ENCODE measurements around the gene CCDC7. TPM values are rescaled to one million over a fixed set of nuclear protein-coding genes. Genes with fewer than 3 reads are reported as not detected.
"Not testable (repeated sequence)": the region's sequence is repeated elsewhere in the genome, so short reads cannot be mapped to it uniquely, and the experiment has no call there.

CCDC7 gene
- total and polyA plus RNA-seq, 4 donors = 3.5 to 84.1 (median 26.3) TPM

GRCh38 chr10:32731527-32731926 is 285.6 kb downstream of the CCDC7 start:
- Histone ChIP-seq H3K27me3 (ENCODE audit: control insufficient read depth, insufficient read depth, low read length) (no peaks in the 10 kb centered on the region), H3K4me3 (ENCODE audit: low read depth, low read length) (no peak overlapping the region), H3K9me3 (ENCODE audit: control insufficient read depth, insufficient read depth, low read length) (no peaks in the 10 kb centered on the region), H3K4me1 (ENCODE audit: control insufficient read depth, insufficient read depth, low read length) (no peaks in the 10 kb centered on the region), H3K27ac (ENCODE audit: low read depth, low read length) (no peak overlapping the region), H3K36me3 (ENCODE audit: control insufficient read depth, insufficient read depth, low read length) (no peaks in the 10 kb centered on the region)
- 96% methylated on average over 4 of the region's 9 CpGs for WGBS (ENCODE audit: insufficient coverage)
- no peak for DNase-seq (ENCODE audit: low read depth in 4 of 6, low spot score in 6 of 6)

GRCh38 chr10:32738958-32739357 is 293.0 kb downstream of the CCDC7 start:
- DNase-seq (ENCODE audit: low read depth in 4 of 6, low spot score in 6 of 6) = no peak
- whole genome bisulfite sequencing (ENCODE audit: insufficient coverage) = no CpG with 5 or more reads among the region's 3 CpGs
- H3K27ac ChIP-seq (ENCODE audit: low read depth, low read length) = no peak overlapping the region
- no peaks in the 10 kb centered on the region for H3K4me1 ChIP-seq (ENCODE audit: control insufficient read depth, insufficient read depth, low read length)
- H3K36me3 ChIP-seq (ENCODE audit: control insufficient read depth, insufficient read depth, low read length) = no peaks in the 10 kb centered on the region
- H3K27me3 ChIP-seq (ENCODE audit: control insufficient read depth, insufficient read depth, low read length) = no peaks in the 10 kb centered on the region
- H3K9me3 ChIP-seq (ENCODE audit: control insufficient read depth, insufficient read depth, low read length) = peaks cover 2% of the 10 kb centered on the region
- H3K4me3 ChIP-seq (ENCODE audit: low read depth, low read length) = no peak overlapping the region

GRCh38 chr10:32744321-32744720 is 298.4 kb downstream of the CCDC7 start:
- H3K9me3 ChIP-seq (ENCODE audit: control insufficient read depth, insufficient read depth, low read length) = peaks cover 5% of the 10 kb centered on the region
- H3K27me3 ChIP-seq (ENCODE audit: control insufficient read depth, insufficient read depth, low read length) = no peaks in the 10 kb centered on the region
- peaks cover 8% of the 10 kb centered on the region for H3K36me3 ChIP-seq (ENCODE audit: control insufficient read depth, insufficient read depth, low read length)
- no peak overlapping the region for H3K27ac ChIP-seq (ENCODE audit: low read depth, low read length)
- H3K4me3 ChIP-seq (ENCODE audit: low read depth, low read length) = no peak overlapping the region
- H3K4me1 ChIP-seq (ENCODE audit: control insufficient read depth, insufficient read depth, low read length) = no peaks in the 10 kb centered on the region
- WGBS (ENCODE audit: insufficient coverage) = no CpG with 5 or more reads among the region's 1 CpG
- no peak for DNase-seq (ENCODE audit: low read depth in 4 of 6, low spot score in 6 of 6)

GRCh38 chr10:32746869-32747268 is 300.9 kb downstream of the CCDC7 start:
- H3K4me1 ChIP-seq (ENCODE audit: control insufficient read depth, insufficient read depth, low read length) = no peaks in the 10 kb centered on the region
- peaks cover 8% of the 10 kb centered on the region for H3K36me3 ChIP-seq (ENCODE audit: control insufficient read depth, insufficient read depth, low read length)
- no peaks in the 10 kb centered on the region for H3K27me3 ChIP-seq (ENCODE audit: control insufficient read depth, insufficient read depth, low read length)
- WGBS (ENCODE audit: insufficient coverage) = 91% methylated on average over 3 of the region's 3 CpGs
- H3K4me3 ChIP-seq (ENCODE audit: low read depth, low read length) = no peak overlapping the region
- no peak overlapping the region for H3K27ac ChIP-seq (ENCODE audit: low read depth, low read length)
- H3K9me3 ChIP-seq (ENCODE audit: control insufficient read depth, insufficient read depth, low read length) = peaks cover 5% of the 10 kb centered on the region
- DNase-seq (ENCODE audit: low read depth in 4 of 6, low spot score in 6 of 6) = no peak

- WGBS (ENCODE audit: insufficient coverage) = no CpG with 5 or more reads among the region's 4 CpGs
- H3K4me1 ChIP-seq (ENCODE audit: control insufficient read depth, insufficient read depth, low read length) = no peaks in the 10 kb centered on the region
- H3K9me3 ChIP-seq (ENCODE audit: control insufficient read depth, insufficient read depth, low read length) = peaks cover 5% of the 10 kb centered on the region
- H3K4me3 ChIP-seq (ENCODE audit: low read depth, low read length) = no peak overlapping the region
- no peak overlapping the region for H3K27ac ChIP-seq (ENCODE audit: low read depth, low read length)
- no peaks in the 10 kb centered on the region for H3K27me3 ChIP-seq (ENCODE audit: control insufficient read depth, insufficient read depth, low read length)
- DNase-seq (ENCODE audit: low read depth in 4 of 6, low spot score in 6 of 6) = no peak
- peaks cover 4% of the 10 kb centered on the region for H3K36me3 ChIP-seq (ENCODE audit: control insufficient read depth, insufficient read depth, low read length)
These were observed 305.6 kb downstream of the CCDC7 start for GRCh38 chr10:32751582-32751981.

GRCh38 chr10:32754900-32755299 is 309.0 kb downstream of the CCDC7 start:
- not testable (repeated sequence) for H3K9me3 ChIP-seq (ENCODE audit: control insufficient read depth, insufficient read depth, low read length); H3K27ac ChIP-seq (ENCODE audit: low read depth, low read length); DNase-seq (ENCODE audit: low read depth in 4 of 6, low spot score in 6 of 6)

GRCh38 chr10:32771217-32771616 is 325.3 kb downstream of the CCDC7 start:
- no peaks in the 10 kb centered on the region for H3K4me1 ChIP-seq (ENCODE audit: control insufficient read depth, insufficient read depth, low read length)
- peaks cover 14% of the 10 kb centered on the region for H3K9me3 ChIP-seq (ENCODE audit: control insufficient read depth, insufficient read depth, low read length)
- no peak overlapping the region for H3K4me3 ChIP-seq (ENCODE audit: low read depth, low read length)
- no peaks in the 10 kb centered on the region for H3K36me3 ChIP-seq (ENCODE audit: control insufficient read depth, insufficient read depth, low read length)
- no peak for DNase-seq (ENCODE audit: low read depth in 4 of 6, low spot score in 6 of 6)
- H3K27ac ChIP-seq (ENCODE audit: low read depth, low read length) = no peak overlapping the region
- H3K27me3 ChIP-seq (ENCODE audit: control insufficient read depth, insufficient read depth, low read length) = no peaks in the 10 kb centered on the region

More at GRCh38 chr10:32754900-32755299, 309.0 kb downstream of the CCDC7 start:
- H3K4me1 ChIP-seq (ENCODE audit: control insufficient read depth, insufficient read depth, low read length); H3K27me3 ChIP-seq (ENCODE audit: control insufficient read depth, insufficient read depth, low read length); H3K36me3 ChIP-seq (ENCODE audit: control insufficient read depth, insufficient read depth, low read length); H3K4me3 ChIP-seq (ENCODE audit: low read depth, low read length): not testable (repeated sequence)
- WGBS (ENCODE audit: insufficient coverage) = 83% methylated on average over 5 of the region's 5 CpGs

GRCh38 chr10:32773105-32773504 is 327.2 kb downstream of the CCDC7 start:
- Histone ChIP-seq H3K27me3 (ENCODE audit: control insufficient read depth, insufficient read depth, low read length) (no peaks in the 10 kb centered on the region), H3K36me3 (ENCODE audit: control insufficient read depth, insufficient read depth, low read length) (no peaks in the 10 kb centered on the region), H3K4me1 (ENCODE audit: control insufficient read depth, insufficient read depth, low read length) (no peaks in the 10 kb centered on the region), H3K27ac (ENCODE audit: low read depth, low read length) (no peak overlapping the region), H3K4me3 (ENCODE audit: low read depth, low read length) (no peak overlapping the region), H3K9me3 (ENCODE audit: control insufficient read depth, insufficient read depth, low read length) (peaks cover 14% of the 10 kb centered on the region)
- DNase-seq (ENCODE audit: low read depth in 4 of 6, low spot score in 6 of 6) = no peak
- WGBS (ENCODE audit: insufficient coverage) = no CpG with 5 or more reads among the region's 1 CpG

- Histone ChIP-seq H3K27ac (ENCODE audit: low read depth, low read length) (no peak overlapping the region), H3K4me1 (ENCODE audit: control insufficient read depth, insufficient read depth, low read length) (no peaks in the 10 kb centered on the region), H3K9me3 (ENCODE audit: control insufficient read depth, insufficient read depth, low read length) (peaks cover 7% of the 10 kb centered on the region), H3K27me3 (ENCODE audit: control insufficient read depth, insufficient read depth, low read length) (no peaks in the 10 kb centered on the region), H3K4me3 (ENCODE audit: low read depth, low read length) (no peak overlapping the region), H3K36me3 (ENCODE audit: control insufficient read depth, insufficient read depth, low read length) (no peaks in the 10 kb centered on the region)
- WGBS (ENCODE audit: insufficient coverage) = 91% methylated on average over 3 of the region's 4 CpGs
- DNase-seq (ENCODE audit: low read depth in 4 of 6, low spot score in 6 of 6) = no peak
These were observed 341.0 kb downstream of the CCDC7 start for GRCh38 chr10:32786968-32787367.

GRCh38 chr10:32787690-32788284 is 341.8 kb downstream of the CCDC7 start:
- DNase-seq (ENCODE audit: low read depth in 4 of 6, low spot score in 6 of 6) = no peak
- WGBS (ENCODE audit: insufficient coverage) = 96% methylated on average over 3 of the region's 3 CpGs
- Histone ChIP-seq H3K4me3 (ENCODE audit: low read depth, low read length) (no peak overlapping the region), H3K27me3 (ENCODE audit: control insufficient read depth, insufficient read depth, low read length) (no peaks in the 10 kb centered on the region), H3K9me3 (ENCODE audit: control insufficient read depth, insufficient read depth, low read length) (peaks cover 7% of the 10 kb centered on the region), H3K36me3 (ENCODE audit: control insufficient read depth, insufficient read depth, low read length) (no peaks in the 10 kb centered on the region), H3K4me1 (ENCODE audit: control insufficient read depth, insufficient read depth, low read length) (no peaks in the 10 kb centered on the region), H3K27ac (ENCODE audit: low read depth, low read length) (no peak overlapping the region)

Measured in spinal cord (tissue), 10 donors.